MCF 10A (cell line): ENCODE data around the gene SURF4. TPM values are rescaled to one million over a fixed set of nuclear protein-coding genes. Genes with fewer than 3 reads are reported as not detected.

Experiments
- BruUV-seq: library from RNA; stranded (reverse); fragments of 400-500 nt; replicated peaks from 2 replicates; lab custom pipeline; 2021; lab: Mats Ljungman, UMichigan
- CTCF ChIA-PET: fragments of 300-600 bp; sonication (Branson Sonifier 250); formaldehyde crosslinking; extraction: SDS; loops from one replicate; lab custom pipeline; 2021; ENCODE audit warnings: antibody characterized with exemption, inconsistent platforms; lab: Yijun Ruan, JAX
- POLR2A ChIA-PET: fragments of 300-600, 350-650 bp; sonication (Branson Sonifier 250); formaldehyde crosslinking; extraction: SDS; loops from one replicate; lab custom pipeline; 2020; ENCODE audit warnings: antibody characterized with exemption, inconsistent platforms; lab: Yijun Ruan, JAX
- DNase-seq: peaks from one replicate; pipeline ENCODE4 v3.0.0-alpha.2; 2018; ENCODE audit not compliant: unreplicated experiment
- H3K27ac Mint-ChIP-seq: one replicate; pipeline ENCODE4 v1.8.0; 2022; ENCODE audit warnings: mild to moderate bottlenecking, low read depth, mixed read lengths; ENCODE audit not compliant: unreplicated experiment
- H3K27me3 Mint-ChIP-seq: one replicate; pipeline ENCODE4 v1.8.0; 2022; ENCODE audit warnings: mixed read lengths; ENCODE audit not compliant: insufficient read depth, unreplicated experiment
- H3K36me3 Mint-ChIP-seq: one replicate; pipeline ENCODE4 v1.8.0; 2022; ENCODE audit warnings: mild to moderate bottlenecking, moderate library complexity, mixed read lengths; ENCODE audit not compliant: insufficient read depth, unreplicated experiment
- H3K4me1 Mint-ChIP-seq: one replicate; pipeline ENCODE4 v1.8.0; 2022; ENCODE audit warnings: mixed read lengths; ENCODE audit not compliant: insufficient read depth, unreplicated experiment
- H3K4me3 Mint-ChIP-seq: one replicate; pipeline ENCODE4 v1.8.0; 2022; ENCODE audit warnings: mild to moderate bottlenecking, moderate library complexity, mixed read lengths; ENCODE audit not compliant: unreplicated experiment
- H3K9me3 Mint-ChIP-seq: one replicate; pipeline ENCODE4 v1.8.0; 2022; ENCODE audit warnings: mixed read lengths; ENCODE audit not compliant: unreplicated experiment
- CTCF ChIP-seq: fragments of 200-600 bp; IDR thresholded peaks from one replicate; pipeline ENCODE4 v1.8.0; 2022; ENCODE audit warnings: antibody characterized with exemption, mild to moderate bottlenecking; ENCODE audit not compliant: unreplicated experiment
- intact Hi-C: fragments of 100-400 bp; cut with micrococcal nuclease; formaldehyde crosslinking; loops from 2 replicates; pipeline ENCODE4 v1.14.1; 2022
- total RNA-seq: library from RNA; stranded (reverse); gene quantifications from 2 replicates; pipeline ENCODE4 v1.2.3, GENCODE V29; 2022

SURF4 gene
- total RNA-seq, 1 experiment from 2014 or later: 198 TPM

- H3K27me3 Mint-ChIP-seq: no peaks in the 10 kb centered on the region
- H3K9me3 Mint-ChIP-seq: no peaks in the 10 kb centered on the region
- no peak for TF ChIP-seq CTCF
- peak within 1 kb of the TSS; percentile 90 for H3K4me3 Mint-ChIP-seq
- BruUV-seq: TSS peak; percentile 69
- H3K27ac Mint-ChIP-seq: peak within 1 kb of the TSS; percentile 70
- ChIA-PET POLR2A (interaction anchor here (0.5 to 3.1 kb wide), 14 partner anchors 17 to 674 kb away, joined by 3 to 18 read pairs (median 5); partner anchors contain the start of genes CACFD1, GTF3C5, MED22 and RPL7A), CTCF (interaction anchor here (0.7 to 1.2 kb wide), 6 partner anchors 12 to 385 kb away, joined by 3 to 5 read pairs (median 4); no protein-coding TSS in a partner anchor)
- peaks cover 29% of the 10 kb centered on the region for H3K36me3 Mint-ChIP-seq
- peaks cover 17% of the 10 kb centered on the region for H3K4me1 Mint-ChIP-seq
- peak; percentile 84 for DNase-seq
- intact Hi-C loops: no loop called here
These were observed 41.9 kb upstream of the SURF4 start, which contains the start of gene REXO4 for GRCh38 chr9:133417541-133418461. Gene REXO4 (minus strand): TSS chr9:133418010. CDS start chr9:133417844, 166 bp downstream.

- H3K36me3 Mint-ChIP-seq: peaks cover 52% of the 10 kb centered on the region
- no peaks in the 10 kb centered on the region for H3K9me3 Mint-ChIP-seq
- H3K27ac Mint-ChIP-seq: no peak overlapping the region
- CTCF ChIA-PET: interaction anchor here (0.7 to 1.7 kb wide), 3 partner anchors 9 to 67 kb away, joined by 3 to 4 read pairs (median 4); no protein-coding TSS in a partner anchor
- no TSS peak for BruUV-seq
- peak overlapping the region; percentile 90 for H3K4me3 Mint-ChIP-seq
- intact Hi-C loops: no loop called here
- no peak for TF ChIP-seq CTCF
- no peak for DNase-seq
- H3K4me1 Mint-ChIP-seq: peaks cover 17% of the 10 kb centered on the region
- H3K27me3 Mint-ChIP-seq: no peaks in the 10 kb centered on the region
- POLR2A ChIA-PET: interaction anchor here (0.7 to 1.3 kb wide), 2 partner anchors 38 to 1736 kb away, joined by 3 to 5 read pairs; no protein-coding TSS in a partner anchor
These were observed 39.3 kb upstream of the SURF4 start for GRCh38 chr9:133415170-133415569.

GRCh38 chr9:133408042-133408441 lies 32.2 kb upstream of the SURF4 start:
- no peaks in the 10 kb centered on the region for H3K4me1 Mint-ChIP-seq
- intact Hi-C loops: no loop called here
- DNase-seq: no peak
- no peak overlapping the region for H3K27ac Mint-ChIP-seq
- no TSS peak for BruUV-seq
- no peaks in the 10 kb centered on the region for H3K9me3 Mint-ChIP-seq
- H3K36me3 Mint-ChIP-seq: peaks cover 80% of the 10 kb centered on the region
- CTCF ChIA-PET: interaction anchor here (1.0 kb wide), 1 partner anchor 79 kb away, joined by 4 read pairs; no protein-coding TSS in a partner anchor
- H3K4me3 Mint-ChIP-seq: no peak overlapping the region
- TF ChIP-seq CTCF: no peak
- POLR2A ChIA-PET: no interaction called here
- no peaks in the 10 kb centered on the region for H3K27me3 Mint-ChIP-seq
